Activated CD4-positive, CD25-positive, alpha-beta regulatory T cell treated with anti-CD3 and anti-CD28 coated beads, Interleukin-2, amount 50 U/mL, for 72 hours (primary cell): ENCODE measurements around the gene OSGIN1.

ENCODE experiments used
- DNase-seq: peaks from one replicate; pipeline ENCODE4 v3.0.0; 2021

The OSGIN1 gene

GRCh38 chr16:83952940-83953795 is at the start of gene OSGIN1:
Gene OSGIN1 (plus strand): TSS chr16:83953240. CDS start chr16:83957672, 4,432 bp downstream.
- DNase-seq: peak; percentile 72

GRCh38 chr16:83903751-83904150 is 49.3 kb upstream of the OSGIN1 start:
- DNase-seq: no peak

GRCh38 chr16:83906683-83907082 is 46.4 kb upstream of the OSGIN1 start:
- no peak for DNase-seq

GRCh38 chr16:83907111-83907510 is 45.9 kb upstream of the OSGIN1 start:
- no peak for DNase-seq

GRCh38 chr16:83907631-83908250 is 45.3 kb upstream of the OSGIN1 start:
- no peak for DNase-seq

- DNase-seq: no peak
Observed at GRCh38 chr16:83908798-83909197, 44.2 kb upstream of the OSGIN1 start.

GRCh38 chr16:83911290-83911689 is 41.8 kb upstream of the OSGIN1 start:
- DNase-seq: no peak

GRCh38 chr16:83912519-83913244 is 40.4 kb upstream of the OSGIN1 start:
- no peak for DNase-seq

GRCh38 chr16:83913245-83913633 is 39.8 kb upstream of the OSGIN1 start:
- no peak for DNase-seq

GRCh38 chr16:83914091-83914710 is 38.8 kb upstream of the OSGIN1 start:
- no peak for DNase-seq

GRCh38 chr16:83915081-83915480 is 38.0 kb upstream of the OSGIN1 start:
- DNase-seq: no peak

GRCh38 chr16:83915491-83915890 is 37.5 kb upstream of the OSGIN1 start:
- no peak for DNase-seq

GRCh38 chr16:83917152-83918120 is 35.6 kb upstream of the OSGIN1 start:
- DNase-seq: no peak

- no peak for DNase-seq
Observed at GRCh38 chr16:83920894-83921491, 32.0 kb upstream of the OSGIN1 start.

- DNase-seq: no peak
Observed at GRCh38 chr16:83923581-83924365, 29.3 kb upstream of the OSGIN1 start.

- DNase-seq: no peak
Observed at GRCh38 chr16:83924686-83925085, 28.4 kb upstream of the OSGIN1 start.

GRCh38 chr16:83925095-83925905 is 27.7 kb upstream of the OSGIN1 start:
- DNase-seq: no peak

- DNase-seq: no peak
Observed at GRCh38 chr16:83925957-83926725, 26.9 kb upstream of the OSGIN1 start.
